Uterus (tissue), 2 donors: ENCODE data around the gene PAPLN.

Source experiments
- POLR2A ChIP-seq, 2 donors: fragments of 450-650 bp; IDR thresholded peaks; one replicate each; pipeline ENCODE4 v1.6.1; 2016; ENCODE audit warnings: antibody characterized with exemption in 2 of 2, mild to moderate bottlenecking in 1 of 2, moderate library complexity in 1 of 2
- TF ChIP-seq, protein P1 (sequence below), 4 experiments: fragments of 200-600 bp in 2 of 4; fragments of 450-650 bp in 2 of 4; sonication (generic) in 2 of 4; IDR thresholded peaks; one replicate each; pipeline ENCODE4 v1.5.1; 2016 to 2019; ENCODE audit warnings: antibody characterized with exemption in 4 of 4, mild to moderate bottlenecking in 2 of 4, moderate library complexity in 1 of 4

DNA sequence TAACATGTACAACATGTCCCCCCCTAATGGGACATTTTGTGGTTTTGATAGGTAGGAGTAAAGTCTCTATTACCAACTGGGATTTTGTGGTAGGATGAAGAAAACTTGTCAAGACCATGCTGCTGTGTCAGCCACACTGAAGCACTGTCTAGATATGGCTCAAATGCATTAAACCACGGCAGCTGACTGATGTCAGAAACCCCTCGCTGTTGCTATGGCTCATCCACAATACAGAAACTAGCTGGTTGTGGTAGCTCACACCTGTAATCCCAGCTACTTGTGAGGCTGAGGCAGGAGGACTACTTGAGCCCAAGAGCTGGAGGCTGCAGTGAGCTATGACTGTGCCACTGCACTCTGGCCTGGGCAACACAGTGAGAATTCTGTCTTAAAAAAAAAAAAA lies 40.1 kb downstream of the PAPLN start:
- TF ChIP-seq POLR2A (IDR thresholded peaks at IDR 0.05) = no peak
- TF ChIP-seq, protein P1, sequence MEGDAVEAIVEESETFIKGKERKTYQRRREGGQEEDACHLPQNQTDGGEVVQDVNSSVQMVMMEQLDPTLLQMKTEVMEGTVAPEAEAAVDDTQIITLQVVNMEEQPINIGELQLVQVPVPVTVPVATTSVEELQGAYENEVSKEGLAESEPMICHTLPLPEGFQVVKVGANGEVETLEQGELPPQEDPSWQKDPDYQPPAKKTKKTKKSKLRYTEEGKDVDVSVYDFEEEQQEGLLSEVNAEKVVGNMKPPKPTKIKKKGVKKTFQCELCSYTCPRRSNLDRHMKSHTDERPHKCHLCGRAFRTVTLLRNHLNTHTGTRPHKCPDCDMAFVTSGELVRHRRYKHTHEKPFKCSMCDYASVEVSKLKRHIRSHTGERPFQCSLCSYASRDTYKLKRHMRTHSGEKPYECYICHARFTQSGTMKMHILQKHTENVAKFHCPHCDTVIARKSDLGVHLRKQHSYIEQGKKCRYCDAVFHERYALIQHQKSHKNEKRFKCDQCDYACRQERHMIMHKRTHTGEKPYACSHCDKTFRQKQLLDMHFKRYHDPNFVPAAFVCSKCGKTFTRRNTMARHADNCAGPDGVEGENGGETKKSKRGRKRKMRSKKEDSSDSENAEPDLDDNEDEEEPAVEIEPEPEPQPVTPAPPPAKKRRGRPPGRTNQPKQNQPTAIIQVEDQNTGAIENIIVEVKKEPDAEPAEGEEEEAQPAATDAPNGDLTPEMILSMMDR (IDR thresholded peaks at IDR 0.05) = no peak
